A549 (cell line): ENCODE results near the gene TCF12. TPM values are rescaled to one million over a fixed set of nuclear protein-coding genes. Genes with fewer than 3 reads are reported as not detected.
A peak's percentile ranks its signal among the peaks of the same experiment; 100 is the strongest.

Experiments
- ATAC-seq, 2 experiments: fragments of 200-7000 bp in 1 of 2; fragments of >200 bp in 1 of 2; cut with Nextera tagmentation in 1 of 2; cut with Tn5 transposase in 1 of 2; 3 replicates each; pipeline versions ENCODE4 v1.8.0 to v1.9.1; 2018 to 2020; ENCODE audit warnings: mild to moderate bottlenecking in 1 of 2, moderate library complexity in 1 of 2
- CTCF ChIA-PET: fragments of 300-600 bp; sonication (Branson Sonifier 250); formaldehyde crosslinking; extraction: SDS; loops from one replicate; lab custom pipeline; 2021; ENCODE audit warnings: antibody characterized with exemption, inconsistent platforms; lab: Yijun Ruan, JAX
- POLR2A ChIA-PET: fragments of 350-600 bp; formaldehyde crosslinking; extraction: SDS; loops from one replicate; lab custom pipeline; 2021; ENCODE audit warnings: antibody characterized with exemption, inconsistent platforms; lab: Yijun Ruan, JAX
- DNase-seq, 2 experiments: peaks; one replicate each; pipeline versions ENCODE4 v3.0.0 to v3.0.0-alpha.2; 2011 to 2016; ENCODE audit warnings: low read depth in 1 of 2, low spot score in 1 of 2
- FAIRE-seq: peaks from 2 replicates; lab custom pipeline; 2011; peaks lifted over from hg19 to GRCh38; lab: Jason Lieb, UNC
- H3K27ac ChIP-seq, 2 experiments: fragments of >200 bp; sonication (Bioruptor Twin); formaldehyde crosslinking; 3 replicates each; pipeline ENCODE4 v1.5.1; 2016 to 2017
- H3K4me1 ChIP-seq: fragments of >200 bp; sonication (Bioruptor Twin); formaldehyde crosslinking; 3 replicates; pipeline ENCODE4 v1.6.1; 2016
- H3K4me2 ChIP-seq: fragments of >200 bp; sonication (Bioruptor Twin); formaldehyde crosslinking; 3 replicates; pipeline ENCODE4 v1.6.1; 2016
- H3K4me3 ChIP-seq: fragments of >200 bp; sonication (Bioruptor Twin); formaldehyde crosslinking; 3 replicates; pipeline ENCODE4 v1.5.1; 2016
- H3K9me3 ChIP-seq: fragments of >200 bp; sonication (Bioruptor Twin); formaldehyde crosslinking; 3 replicates; pipeline ENCODE4 v1.6.1; 2016
- ATOH8 ChIP-seq: fragments of 250-450 bp; sonication (Bioruptor Pico); IDR thresholded peaks from 2 replicates; pipeline ENCODE4 v1.5.0; 2020; ENCODE audit warnings: low read depth, mild to moderate bottlenecking, moderate library complexity
- BCL3 ChIP-seq: fragments of >200 bp; sonication (Bioruptor Twin); formaldehyde crosslinking; IDR thresholded peaks from 3 replicates; pipeline ENCODE4 v1.6.1; 2016
- BHLHE40 ChIP-seq: IDR thresholded peaks from 2 replicates; pipeline ENCODE4 v1.6.1; 2012; ENCODE audit warnings: low read depth, low read length, inconsistent platforms
- CBX2 ChIP-seq: fragments of 200-600 bp; sonication (generic); IDR thresholded peaks from 2 replicates; pipeline ENCODE4 v1.6.1; 2016; ENCODE audit warnings: low read depth, mild to moderate bottlenecking, borderline replicate concordance
- CEBPB ChIP-seq, 2 experiments: fragments of >200 bp in 1 of 2; sonication (Bioruptor Twin) in 1 of 2; formaldehyde crosslinking in 1 of 2; IDR thresholded peaks; 2 replicates each; pipeline ENCODE4 v1.6.1; 2012 to 2016
- CHD2 ChIP-seq: fragments of 150-350 bp; IDR thresholded peaks from 2 replicates; pipeline ENCODE4 v1.6.1; 2014; ENCODE audit warnings: low read length; ENCODE audit not compliant: partially characterized antibody
- CHD4 ChIP-seq: fragments of 200-600 bp; sonication (generic); IDR thresholded peaks from 2 replicates; pipeline ENCODE4 v1.6.1; 2016; ENCODE audit warnings: antibody characterized with exemption, mild to moderate bottlenecking, borderline replicate concordance
- EHMT2 ChIP-seq: fragments of 200-600 bp; sonication (generic); IDR thresholded peaks from 2 replicates; pipeline ENCODE4 v1.6.1; 2016; ENCODE audit warnings: antibody characterized with exemption, low read depth, mild to moderate bottlenecking, moderate library complexity
- ELK1 ChIP-seq: fragments of 150-350 bp; IDR thresholded peaks from 2 replicates; pipeline ENCODE4 v1.6.1; 2014; ENCODE audit warnings: low read depth, mild to moderate bottlenecking, low read length
- EP300 ChIP-seq, 2 experiments: fragments of >200 bp; sonication (Bioruptor Twin); formaldehyde crosslinking; IDR thresholded peaks; 2 replicates in 1 of 2; 3 replicates in 1 of 2; pipeline ENCODE4 v1.6.1; 2016 to 2017
- FOSL2 ChIP-seq, 2 experiments: fragments of 450-650 bp in 1 of 2; fragments of >200 bp in 1 of 2; sonication (Bioruptor Twin) in 1 of 2; formaldehyde crosslinking; IDR thresholded peaks; 2 replicates each; pipeline versions ENCODE4 v1.5.0 to v1.6.1; 2016 to 2020; ENCODE audit warnings: mild to moderate bottlenecking in 1 of 2, moderate library complexity in 1 of 2
- GATA3 ChIP-seq: IDR thresholded peaks from 2 replicates; pipeline ENCODE4 v1.6.1; 2012; ENCODE audit warnings: borderline replicate concordance
- HEYL ChIP-seq: fragments of 250-450 bp; sonication (Bioruptor Pico); IDR thresholded peaks from 2 replicates; pipeline ENCODE4 v1.8.0; 2021; ENCODE audit warnings: mild to moderate bottlenecking, moderate library complexity
- HOXB5 ChIP-seq: fragments of 250-450 bp; sonication (Bioruptor Pico); IDR thresholded peaks from 2 replicates; pipeline ENCODE4 v1.5.0; 2020; ENCODE audit warnings: mild to moderate bottlenecking, moderate library complexity
- JUN ChIP-seq, 2 experiments: fragments of >200 bp; sonication (Bioruptor Twin); formaldehyde crosslinking; IDR thresholded peaks; 2 replicates in 1 of 2; 3 replicates in 1 of 2; pipeline ENCODE4 v1.6.1; 2016 to 2017
- JUNB ChIP-seq: fragments of >200 bp; sonication (Bioruptor Twin); formaldehyde crosslinking; IDR thresholded peaks from 2 replicates; pipeline ENCODE4 v1.6.1; 2016
- KDM5A ChIP-seq: fragments of 200-600 bp; sonication (generic); IDR thresholded peaks from 2 replicates; pipeline ENCODE4 v1.6.1; 2016; ENCODE audit warnings: antibody characterized with exemption, mild to moderate bottlenecking
- PHF8 ChIP-seq: fragments of 200-600 bp; sonication (generic); IDR thresholded peaks from 2 replicates; pipeline ENCODE4 v1.6.1; 2016; ENCODE audit warnings: low read depth, mild to moderate bottlenecking, antibody characterized with exemption, moderate library complexity, borderline replicate concordance
- RARB ChIP-seq: fragments of 250-450 bp; sonication (Bioruptor Pico); IDR thresholded peaks from 2 replicates; pipeline ENCODE4 v1.8.0; 2021; ENCODE audit warnings: mild to moderate bottlenecking, moderate library complexity
- RFX5 ChIP-seq: fragments of 450-650 bp; IDR thresholded peaks from 2 replicates; pipeline ENCODE4 v1.7.1; 2014; ENCODE audit warnings: antibody characterized with exemption, mild to moderate bottlenecking, moderate library complexity
- RNF2 ChIP-seq: fragments of 200-600 bp; sonication (generic); IDR thresholded peaks from 2 replicates; pipeline ENCODE4 v1.6.1; 2016; ENCODE audit warnings: low read depth, mild to moderate bottlenecking, antibody characterized with exemption, moderate library complexity, borderline replicate concordance
- SMC3 ChIP-seq: fragments of >200 bp; sonication (Bioruptor Twin); formaldehyde crosslinking; IDR thresholded peaks from 3 replicates; pipeline ENCODE4 v1.6.1; 2018; ENCODE audit warnings: inconsistent platforms
- SREBF2 ChIP-seq: fragments of 450-650 bp; IDR thresholded peaks from 2 replicates; pipeline ENCODE4 v1.6.1; 2014; ENCODE audit warnings: mild to moderate bottlenecking, moderate library complexity
- TFCP2L1 ChIP-seq: fragments of 250-450 bp; sonication (Bioruptor Pico); IDR thresholded peaks from 2 replicates; pipeline ENCODE4 v1.5.0; 2021; ENCODE audit warnings: mild to moderate bottlenecking
- TP53 ChIP-seq: fragments of 250-450 bp; sonication (Bioruptor Pico); IDR thresholded peaks from 2 replicates; pipeline ENCODE4 v1.5.0; 2021; ENCODE audit warnings: mild to moderate bottlenecking, moderate library complexity
- USF2 ChIP-seq: fragments of 450-650 bp; IDR thresholded peaks from 2 replicates; pipeline ENCODE4 v1.6.1; 2014; ENCODE audit warnings: antibody characterized with exemption
- ZC3H11A ChIP-seq: fragments of 450-650 bp; IDR thresholded peaks from 2 replicates; pipeline ENCODE4 v1.6.1; 2014; ENCODE audit warnings: antibody characterized with exemption, mild to moderate bottlenecking
- ZFP36 ChIP-seq: fragments of 450-650 bp; IDR thresholded peaks from 2 replicates; pipeline ENCODE4 v1.6.1; 2014; ENCODE audit warnings: borderline replicate concordance; ENCODE audit not compliant: partially characterized antibody
- WGBS: methylation state at CpG from one replicate; pipeline ENCODE4 v1.1.6; 2017; ENCODE audit errors: missing lambda C conversion rate; 5-methylcytosine and 5-hydroxymethylcytosine counted together
- polyA plus RNA-seq, 4 experiments: library from polyadenylated mRNA; depleted of rRNA in 3 of 4; stranded (reverse); fragments of >200 nt; fragmentation: RNase III in 1 of 4; extraction: RNeasy Plus Mini Kit Qiagen cat#74134 plus additional on column Dnase treatment in 1 of 4; gene quantifications; 2 replicates in 3 of 4; 3 replicates in 1 of 4; pipeline ENCODE4 v1.2.3, GENCODE V29; 2011 to 2017

Gene TCF12
- polyA plus RNA-seq, 2 of the 4 experiments (the other 2 are of a cell fraction), result 36.3 to 121 TPM

GRCh38 chr15:57032338-57032737 is 113.9 kb downstream of the TCF12 start:
- CTCF ChIA-PET, result interaction anchor here (0.6 to 1.6 kb wide), 5 partner anchors 8 to 274 kb away, joined by 3 to 5 read pairs (median 4); no protein-coding TSS in a partner anchor
- DNase-seq, result no peak
- TF ChIP-seq ELK1, result no peak
- TF ChIP-seq KDM5A, result no peak
- TF ChIP-seq EHMT2, result no peak
- TF ChIP-seq FOSL2 (IDR thresholded peaks at IDR 0.05), result no peak
- TF ChIP-seq FOSL2 (CRISPR knock-in tag; IDR thresholded peaks at IDR 0.05), result no peak
- no peak for TF ChIP-seq CHD4
- no peak for TF ChIP-seq PHF8
- TF ChIP-seq USF2, result no peak
- no peak for TF ChIP-seq RARB (CRISPR knock-in tag)
- no peak for TF ChIP-seq JUN (IDR thresholded peaks at IDR 0.05)
- no peak for TF ChIP-seq TP53
- no peak for TF ChIP-seq BCL3
- TF ChIP-seq CEBPB (IDR thresholded peaks at IDR 0.05), result no peak
- no peak for TF ChIP-seq HEYL
- TF ChIP-seq TFCP2L1 (CRISPR knock-in tag), result no peak
- TF ChIP-seq SREBF2, result no peak
- TF ChIP-seq SMC3, result no peak
- TF ChIP-seq HOXB5 (CRISPR knock-in tag), result no peak
- TF ChIP-seq, all 56 proteins: peak for 0
- Histone ChIP-seq H3K9me3 (no peaks in the 10 kb centered on the region), H3K4me2 (no peak overlapping the region), H3K4me1 (peaks cover 18% of the 10 kb centered on the region), H3K27ac (no peak overlapping the region), H3K4me3 (no peak overlapping the region)
- FAIRE-seq (no peak), ATAC-seq (no peak)
- POLR2A ChIA-PET, result no interaction called here
- 95% methylated on average over 5 of the region's 5 CpGs for WGBS

- POLR2A ChIA-PET, result interaction anchor here (0.9 kb wide), 1 partner anchor 116 kb away, joined by 3 read pairs; no protein-coding TSS in a partner anchor
- H3K4me2 ChIP-seq, result 0 out of 3 replicates have a peak overlapping the region, but pooled peaks have one; percentile 2
- WGBS, result 67% methylated on average over 3 of the region's 3 CpGs
- CTCF ChIA-PET, result interaction anchor here (1.1 to 1.6 kb wide), 3 partner anchors 18 to 273 kb away, joined by 3 to 5 read pairs (median 5); partner anchors contain the start of gene TCF12
- peak; percentile 81 for FAIRE-seq
- ATAC-seq, result no peak
- H3K9me3 ChIP-seq, result no peaks in the 10 kb centered on the region
- TF ChIP-seq CHD4 (no peak), TFCP2L1 (CRISPR knock-in tag) (no peak), RFX5 (no peak), RNF2 (no peak), HOXB5 (CRISPR knock-in tag) (no peak), CHD2 (no peak), BCL3 (no peak), ZC3H11A (no peak), GATA3 (no peak), JUNB (no peak), PHF8 (no peak), EP300 (IDR thresholded peaks at IDR 0.05) (no peak), HEYL (no peak), CBX2 (no peak), ZFP36 (no peak), ATOH8 (CRISPR knock-in tag) (no peak), BHLHE40 (no peak)
- H3K4me1 ChIP-seq, result peaks cover 18% of the 10 kb centered on the region
- H3K27ac ChIP-seq, result no peak overlapping the region
- no peak overlapping the region for H3K4me3 ChIP-seq
- DNase-seq, result no peak
Observed at GRCh38 chr15:57033715-57034439, 115.4 kb downstream of the TCF12 start.
